GM10248 (cell line): ENCODE data around the gene COMP.

ENCODE experiments used
- CTCF ChIA-PET: fragments of 300-600 bp; sonication (Branson Sonifier 250); formaldehyde crosslinking; extraction: SDS; loops from one replicate; lab custom pipeline; 2021; ENCODE audit warnings: antibody characterized with exemption; lab: Yijun Ruan, JAX
- POLR2A ChIA-PET: fragments of 350-650 bp; sonication (Branson Sonifier 250); formaldehyde crosslinking; extraction: SDS; loops from one replicate; lab custom pipeline; 2020; ENCODE audit warnings: antibody characterized with exemption; lab: Yijun Ruan, JAX
- DNase-seq: peaks from one replicate; pipeline ENCODE4 v3.0.0; 2012; ENCODE audit errors: extremely low spot score
- TF ChIP-seq, protein P1 (sequence below): IDR thresholded peaks from 2 replicates; pipeline ENCODE4 v1.5.1; 2012; ENCODE audit warnings: mild to moderate bottlenecking, low read depth; ENCODE audit errors: extremely low read depth, missing control alignments, control extremely low read depth

The COMP gene

DNA sequence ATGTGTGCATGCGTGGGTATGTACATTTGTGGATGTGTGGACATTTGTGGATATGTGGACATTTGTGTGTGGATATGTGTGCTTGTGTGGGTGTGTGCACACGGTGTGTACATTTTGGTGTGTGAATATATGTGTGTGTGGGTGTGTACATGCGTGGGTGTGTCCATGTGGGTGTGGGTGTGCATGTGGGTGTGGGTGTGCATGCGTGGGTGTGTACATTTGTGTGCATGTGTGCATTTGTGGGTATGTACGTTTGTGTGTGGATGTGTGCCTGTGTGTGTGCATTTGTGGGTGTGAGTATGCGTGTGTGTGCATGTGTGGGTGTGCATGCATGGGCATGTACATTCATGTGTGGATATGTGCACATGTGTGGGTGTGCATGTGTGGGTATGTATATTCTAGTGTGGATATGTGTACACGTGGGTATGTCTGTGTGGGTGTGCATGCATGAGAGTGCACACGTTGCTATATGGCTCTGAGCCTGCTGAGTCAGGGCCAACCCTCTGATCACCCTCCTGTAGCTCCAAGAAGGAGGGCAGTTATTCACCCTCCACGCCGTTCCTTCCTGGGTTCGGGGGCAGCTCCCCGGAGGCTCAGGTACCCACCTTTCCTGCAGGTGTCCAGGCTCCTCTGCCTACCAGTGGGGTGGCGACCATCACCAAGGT, 20.3 kb downstream of the COMP start:
- ChIA-PET CTCF (interaction anchor here (0.7 to 2.9 kb wide), 4 partner anchors 10 to 97 kb away, joined by 3 to 12 read pairs (median 3); no protein-coding TSS in a partner anchor), POLR2A (no interaction called here)
- TF ChIP-seq, protein P1, sequence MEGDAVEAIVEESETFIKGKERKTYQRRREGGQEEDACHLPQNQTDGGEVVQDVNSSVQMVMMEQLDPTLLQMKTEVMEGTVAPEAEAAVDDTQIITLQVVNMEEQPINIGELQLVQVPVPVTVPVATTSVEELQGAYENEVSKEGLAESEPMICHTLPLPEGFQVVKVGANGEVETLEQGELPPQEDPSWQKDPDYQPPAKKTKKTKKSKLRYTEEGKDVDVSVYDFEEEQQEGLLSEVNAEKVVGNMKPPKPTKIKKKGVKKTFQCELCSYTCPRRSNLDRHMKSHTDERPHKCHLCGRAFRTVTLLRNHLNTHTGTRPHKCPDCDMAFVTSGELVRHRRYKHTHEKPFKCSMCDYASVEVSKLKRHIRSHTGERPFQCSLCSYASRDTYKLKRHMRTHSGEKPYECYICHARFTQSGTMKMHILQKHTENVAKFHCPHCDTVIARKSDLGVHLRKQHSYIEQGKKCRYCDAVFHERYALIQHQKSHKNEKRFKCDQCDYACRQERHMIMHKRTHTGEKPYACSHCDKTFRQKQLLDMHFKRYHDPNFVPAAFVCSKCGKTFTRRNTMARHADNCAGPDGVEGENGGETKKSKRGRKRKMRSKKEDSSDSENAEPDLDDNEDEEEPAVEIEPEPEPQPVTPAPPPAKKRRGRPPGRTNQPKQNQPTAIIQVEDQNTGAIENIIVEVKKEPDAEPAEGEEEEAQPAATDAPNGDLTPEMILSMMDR = no peak
- no peak for DNase-seq

DNA sequence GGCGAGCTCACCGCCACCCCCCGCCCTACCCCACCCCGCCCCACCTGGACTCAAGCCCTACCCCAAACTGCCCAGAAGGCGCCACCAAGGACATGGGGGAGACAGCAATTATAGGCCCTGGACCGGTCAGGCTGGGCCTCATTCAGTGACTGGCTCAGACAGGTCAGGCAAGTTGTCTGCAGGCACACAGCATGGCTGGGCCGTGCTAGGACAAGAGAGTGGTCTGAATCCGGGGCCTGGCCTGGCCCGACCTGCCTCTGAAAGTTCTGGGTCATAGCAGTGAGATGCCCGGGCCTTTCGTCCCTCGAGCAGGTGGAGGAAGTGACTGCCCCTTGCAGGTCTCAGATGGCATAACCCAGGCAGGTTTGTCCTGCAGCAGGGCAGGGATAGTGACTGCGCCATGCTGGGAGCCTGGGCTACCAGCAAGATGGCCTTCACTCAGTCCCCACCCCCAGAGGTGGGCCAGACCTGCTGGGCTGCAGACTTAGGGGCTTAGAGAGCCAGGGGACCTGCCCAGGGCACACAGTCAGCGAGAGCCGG, 21.0 kb downstream of the COMP start:
- DNase-seq = no peak
- ChIA-PET POLR2A (no interaction called here), CTCF (no interaction called here)
- TF ChIP-seq, protein P1 = no peak

DNA sequence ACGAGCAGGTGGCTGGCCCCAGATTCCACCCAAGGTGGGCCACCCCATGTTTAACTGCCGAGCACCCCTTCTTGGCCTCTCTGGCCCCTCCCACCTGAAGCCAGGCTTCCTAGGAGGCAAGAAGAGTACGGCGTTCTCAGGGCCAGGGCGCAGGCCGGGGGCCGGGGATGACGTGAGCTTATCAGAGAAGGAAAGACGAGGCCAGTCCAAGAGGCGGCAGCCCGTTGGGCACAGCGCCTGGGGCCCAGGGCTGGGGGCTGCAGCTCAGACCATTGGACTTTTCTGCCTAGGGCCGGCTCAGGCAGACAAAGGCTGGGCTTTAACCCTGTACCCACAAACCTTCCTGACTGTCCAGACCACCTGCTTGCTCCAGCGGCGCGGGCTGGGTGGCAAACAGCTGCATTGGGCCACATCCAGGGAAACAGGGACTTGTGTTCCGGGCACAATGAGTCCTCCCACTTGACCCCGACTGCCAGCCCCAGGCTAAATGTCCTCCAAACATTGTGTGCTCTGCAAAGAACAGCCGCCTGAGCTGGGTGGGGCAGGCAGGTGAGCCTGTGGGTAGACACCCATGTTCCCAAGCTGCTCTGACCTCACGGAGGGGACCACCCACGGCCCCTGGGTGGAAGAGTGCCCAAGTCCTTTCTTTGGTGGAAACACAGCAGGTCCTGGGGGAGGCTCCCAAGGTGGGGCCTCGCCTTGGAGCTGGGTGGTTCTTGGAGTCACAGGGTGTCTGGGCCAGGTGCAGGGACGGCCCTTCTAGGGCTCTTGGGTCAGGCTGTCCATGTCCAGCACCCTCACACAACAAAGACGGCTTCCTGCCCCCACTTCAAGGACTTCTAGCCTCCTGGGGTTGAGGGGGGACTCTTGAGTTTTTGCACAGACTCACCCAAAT, 21.9 kb downstream of the COMP start:
- TF ChIP-seq, protein P1 = no peak
- ChIA-PET POLR2A (no interaction called here), CTCF (no interaction called here)
- DNase-seq = no peak

DNA sequence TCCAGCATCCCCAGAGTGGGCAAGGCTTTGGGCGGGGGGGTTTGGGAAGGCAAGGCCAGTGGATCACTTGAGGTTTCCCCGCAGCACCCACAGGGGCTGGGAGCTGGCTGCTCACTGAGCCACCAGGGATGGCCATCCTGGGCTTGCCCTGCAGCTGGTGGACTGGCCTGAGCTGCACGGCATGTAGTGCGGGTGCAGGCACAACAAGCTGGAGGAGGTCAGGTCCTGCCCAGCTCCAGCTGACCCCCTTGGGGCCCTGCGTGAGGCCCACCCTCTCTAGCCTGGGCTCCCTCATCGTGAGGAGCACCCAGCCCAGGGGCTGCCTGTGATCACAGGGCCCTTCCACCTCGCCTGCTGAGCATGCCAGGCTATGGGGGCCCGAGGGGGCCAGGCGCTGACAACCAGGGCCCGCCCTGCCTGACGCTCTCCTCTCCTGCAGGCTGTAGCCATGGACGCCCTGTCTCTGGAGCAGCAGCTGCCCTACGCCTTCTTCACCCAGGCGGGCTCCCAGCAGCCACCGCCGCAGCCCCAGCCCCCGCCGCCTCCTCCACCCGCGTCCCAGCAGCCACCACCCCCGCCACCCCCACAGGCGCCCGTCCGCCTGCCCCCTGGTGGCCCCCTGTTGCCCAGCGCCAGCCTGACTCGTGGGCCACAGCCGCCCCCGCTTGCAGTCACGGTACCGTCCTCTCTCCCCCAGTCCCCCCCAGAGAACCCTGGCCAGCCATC, 22.9 kb downstream of the COMP start:
- TF ChIP-seq, protein P1 = no peak
- CTCF ChIA-PET = interaction anchor here (0.9 kb wide), 1 partner anchor 179 kb away, joined by 3 read pairs; no protein-coding TSS in a partner anchor
- POLR2A ChIA-PET = no interaction called here
- DNase-seq = no peak

DNA sequence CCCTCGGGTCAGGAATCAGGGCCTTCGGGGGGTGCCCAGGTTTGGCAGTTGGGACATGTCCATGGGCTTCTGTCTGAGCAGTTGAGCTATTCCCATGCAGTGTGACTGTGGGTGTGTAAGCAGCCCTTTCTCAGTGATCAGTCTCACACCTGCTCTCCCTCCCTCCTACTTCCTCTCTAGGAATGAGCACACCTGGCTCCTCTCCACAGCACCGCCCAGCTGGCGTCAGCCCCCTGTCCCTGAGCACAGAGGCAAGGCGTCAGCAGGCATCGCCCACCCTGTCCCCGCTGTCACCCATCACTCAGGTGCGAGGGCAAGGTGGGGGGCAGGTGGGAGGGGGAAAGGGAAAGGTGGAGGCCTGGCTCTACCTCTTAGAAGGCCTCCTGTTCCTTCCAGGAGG, 25.9 kb downstream of the COMP start:
- TF ChIP-seq, protein P1 = no peak
- no peak for DNase-seq
- ChIA-PET CTCF (no interaction called here), POLR2A (no interaction called here)

DNA sequence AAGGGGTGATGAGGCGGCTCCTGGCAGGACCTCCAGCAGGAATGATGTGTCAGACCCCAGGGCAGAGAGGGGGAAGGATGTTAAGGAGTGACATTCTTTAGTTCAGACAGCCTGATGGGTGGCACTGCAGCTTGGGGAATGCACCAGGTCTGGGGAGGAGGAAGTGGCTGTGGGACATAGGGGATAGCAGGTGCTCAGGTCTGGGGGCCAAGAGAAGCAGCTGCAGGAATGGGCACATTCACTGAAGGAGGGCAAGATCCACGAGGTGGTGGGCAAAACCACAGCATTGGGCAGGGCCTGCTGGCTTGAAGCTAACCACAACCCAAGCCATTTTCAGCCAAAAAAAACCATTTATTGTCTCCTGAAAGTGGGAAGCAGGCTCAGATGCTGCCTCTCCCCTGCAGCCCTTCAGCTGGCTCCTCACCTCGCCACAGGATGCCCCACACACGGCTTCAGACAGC, 26.5 kb downstream of the COMP start:
- CTCF ChIA-PET = no interaction called here
- TF ChIP-seq, protein P1 = no peak
- DNase-seq = no peak
- POLR2A ChIA-PET = no interaction called here
